ENCODE results near the gene HDAC9.

- TF ChIP-seq YY1 (IDR thresholded peaks at IDR 0.05; ENCODE audit: insufficient read depth, insufficient read length) (no peak), ZNF274 (IDR thresholded peaks at IDR 0.05; ENCODE audit: low read depth, low read length) (no peak), SUZ12 (IDR thresholded peaks at IDR 0.05; ENCODE audit: extremely low read depth, insufficient read depth, insufficient read length) (no peak)
Measured at GRCh38 chr7:18565337-18565736, 69.8 kb downstream of the HDAC9 start.
